GM18505 (cell line): ENCODE measurements around the gene DENND1A.
"Not testable (repeated sequence)": the region's sequence is repeated elsewhere in the genome, so short reads cannot be mapped to it uniquely, and the experiment has no call there.

ENCODE experiments used
- ATAC-seq: cut with Tn5 transposase; IDR thresholded peaks from one replicate; pipeline ENCODE4 v1.9.1; 2021; ENCODE audit not compliant: unreplicated experiment
- POLR2A ChIP-seq: IDR thresholded peaks from 4 replicates; pipeline ENCODE4 v1.6.1; 2011; ENCODE audit warnings: borderline replicate concordance; ENCODE audit not compliant: insufficient read depth, insufficient read length; ENCODE audit errors: extremely low read depth

The DENND1A gene

DNA sequence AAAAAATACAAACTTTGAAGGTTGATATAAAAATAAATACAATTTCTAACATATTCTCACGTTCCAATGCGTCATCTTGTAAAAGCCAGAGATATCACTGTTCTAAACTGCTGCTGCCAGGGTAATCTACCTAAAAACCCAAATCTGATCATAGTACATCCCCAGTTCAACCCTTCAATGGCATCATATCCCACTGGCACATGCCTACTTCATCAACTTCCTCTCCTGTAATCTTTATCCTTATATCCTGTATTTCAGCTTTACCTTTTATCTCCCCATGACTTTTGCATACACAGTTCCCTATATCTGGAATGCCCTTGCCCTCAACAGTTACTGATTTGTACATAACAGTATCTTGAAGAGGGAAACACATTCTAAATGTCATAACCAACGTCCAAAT is 7.5 kb downstream of the DENND1A start:
- TF ChIP-seq POLR2A, result no peak

DNA sequence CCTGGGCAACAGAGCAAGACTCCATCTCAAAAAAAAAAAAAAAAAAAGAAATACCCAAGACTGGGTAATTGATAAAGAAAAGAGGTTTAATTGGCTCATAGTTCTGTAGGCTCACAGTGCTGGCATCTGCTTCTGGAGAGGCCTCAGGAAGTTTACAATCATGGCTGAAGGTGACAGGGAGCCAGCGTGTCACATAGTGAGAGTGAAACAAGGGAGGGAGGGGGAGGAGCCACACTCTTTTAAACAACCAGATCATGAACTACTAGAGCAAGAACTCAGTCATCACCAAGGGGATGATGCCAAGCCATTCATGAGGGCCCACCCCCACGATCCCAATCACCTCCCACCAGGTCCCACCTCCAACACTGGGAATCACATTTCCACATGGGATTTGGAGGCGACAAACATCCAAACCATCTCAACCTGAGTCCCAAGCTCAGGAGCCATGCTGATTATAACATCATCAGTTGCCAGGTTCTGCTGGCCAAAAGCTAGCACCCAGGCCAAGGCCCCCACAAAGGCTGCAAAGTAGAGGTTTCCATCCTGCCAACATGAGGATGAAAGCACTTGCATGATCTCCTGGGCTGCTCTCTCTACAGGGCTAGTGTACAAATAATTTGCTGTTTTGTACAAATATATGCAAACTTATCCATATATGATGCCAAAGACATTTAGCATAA is 15.3 kb downstream of the DENND1A start:
- no peak for TF ChIP-seq POLR2A
- ATAC-seq, result no peak

More for the DNA sequence above, 7.5 kb downstream of the DENND1A start:
- no peak for ATAC-seq

DNA sequence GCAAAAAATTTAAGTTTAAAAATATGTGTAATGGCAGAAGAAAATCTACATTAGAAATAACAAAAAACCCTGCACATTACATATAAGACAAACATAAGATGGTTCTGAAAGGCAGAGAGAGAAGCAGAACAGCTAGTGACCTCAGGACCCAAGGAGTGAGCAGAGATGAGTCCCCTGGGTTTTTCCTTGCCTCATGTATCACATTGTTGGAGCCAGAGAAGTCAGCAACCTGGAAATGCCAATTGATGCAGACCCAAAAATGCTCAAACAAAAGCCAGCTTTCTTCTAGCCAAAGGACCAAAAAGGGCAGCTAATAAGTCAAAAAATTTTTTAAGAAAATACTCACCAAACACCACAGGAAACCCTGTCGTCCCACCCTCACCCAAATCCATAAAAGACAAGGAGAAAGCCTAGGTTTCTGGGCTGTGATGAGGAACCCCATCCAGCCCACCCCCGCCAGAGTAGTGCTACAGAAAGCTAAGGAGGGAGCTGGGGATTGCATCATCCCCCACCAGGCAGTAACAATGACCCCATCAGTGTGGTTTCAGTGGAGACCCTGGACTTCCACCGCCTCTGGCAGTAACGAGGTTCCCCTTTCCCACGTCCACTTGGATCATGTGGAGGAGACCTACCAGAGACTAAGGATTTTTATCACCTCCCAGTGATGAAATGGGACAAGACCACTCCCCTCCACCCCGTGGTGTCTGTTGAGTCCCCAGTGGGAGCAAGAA is 17.6 kb downstream of the DENND1A start:
- no peak for TF ChIP-seq POLR2A

DNA sequence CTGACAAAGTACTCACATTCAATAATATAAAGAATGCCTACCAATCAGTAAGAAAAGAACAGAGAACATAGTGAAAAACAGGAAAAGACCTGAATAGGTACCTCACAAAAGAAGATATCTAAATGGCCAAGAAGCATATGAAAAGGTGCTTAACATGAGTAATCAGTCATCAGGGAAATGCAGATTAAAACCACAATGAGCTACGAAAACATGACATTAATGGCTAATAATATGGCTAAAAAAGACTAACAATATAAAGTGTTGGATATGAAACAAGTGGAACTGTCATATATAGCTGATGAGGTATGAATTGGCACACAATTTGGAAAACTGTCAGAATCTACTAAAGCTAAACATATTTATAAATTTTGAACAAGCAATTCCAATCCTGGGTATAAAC is 18.9 kb downstream of the DENND1A start:
- TF ChIP-seq POLR2A, result no peak
- no peak for ATAC-seq

More for the DNA sequence above, 17.6 kb downstream of the DENND1A start:
- no peak for ATAC-seq

DNA sequence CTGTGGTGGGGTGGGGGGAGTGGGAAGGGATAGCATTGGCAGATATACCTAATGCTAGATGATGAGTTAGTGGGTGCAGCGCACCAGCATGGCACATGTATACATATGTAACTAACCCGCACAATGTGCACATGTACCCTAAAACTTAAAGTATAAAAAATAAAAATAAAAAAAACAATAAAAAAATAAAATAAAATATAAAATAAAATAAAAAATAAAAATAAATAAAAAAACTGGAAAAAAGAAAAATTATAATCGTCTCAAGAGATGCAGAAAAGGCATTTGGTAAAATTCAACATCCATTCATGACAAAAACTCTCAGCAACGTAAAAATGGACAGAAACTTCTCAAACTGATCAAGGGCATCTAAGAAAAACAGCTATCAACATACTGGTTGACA is 20.7 kb downstream of the DENND1A start:
- not testable (repeated sequence) for ATAC-seq

DNA sequence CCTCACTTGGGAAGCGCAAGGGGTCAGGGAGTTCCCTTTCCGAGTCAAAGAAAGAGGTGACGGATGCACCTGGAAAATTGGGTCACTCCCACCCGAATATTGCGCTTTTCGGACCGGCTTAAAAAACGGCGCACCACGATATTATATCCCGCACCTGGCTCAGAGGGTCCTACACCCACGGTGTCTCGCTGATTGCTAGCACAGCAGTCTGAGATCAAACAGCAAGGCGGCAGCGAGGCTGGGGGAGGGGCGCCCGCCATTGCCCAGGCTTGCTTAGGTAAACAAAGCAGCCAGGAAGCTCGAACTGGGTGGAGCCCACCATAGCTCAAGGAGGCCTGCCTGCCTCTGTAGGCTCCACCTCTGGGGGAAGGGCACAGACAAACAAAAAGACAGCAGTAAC is 26.4 kb downstream of the DENND1A start:
- not testable (repeated sequence) for ATAC-seq

DNA sequence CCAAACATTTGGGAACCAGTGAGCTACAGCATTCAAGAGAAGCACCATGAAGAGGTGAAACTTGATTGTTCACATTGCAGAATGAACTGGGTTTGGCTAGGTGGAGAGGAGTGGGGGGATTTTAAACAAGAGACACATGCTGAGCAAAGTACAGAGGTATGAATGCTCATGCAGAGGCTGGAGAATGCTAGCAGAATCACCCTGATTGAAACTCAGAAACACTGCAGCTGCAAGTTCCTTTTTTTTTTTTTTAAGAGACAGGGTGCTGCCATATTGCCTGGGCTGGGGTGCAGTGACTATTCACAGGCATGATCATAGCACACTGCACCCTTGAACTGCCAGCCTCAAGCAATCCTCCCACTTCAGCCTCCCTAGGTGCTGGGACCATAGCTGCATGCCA is 35.1 kb downstream of the DENND1A start:
- TF ChIP-seq POLR2A, result no peak
- ATAC-seq, result no peak

DNA sequence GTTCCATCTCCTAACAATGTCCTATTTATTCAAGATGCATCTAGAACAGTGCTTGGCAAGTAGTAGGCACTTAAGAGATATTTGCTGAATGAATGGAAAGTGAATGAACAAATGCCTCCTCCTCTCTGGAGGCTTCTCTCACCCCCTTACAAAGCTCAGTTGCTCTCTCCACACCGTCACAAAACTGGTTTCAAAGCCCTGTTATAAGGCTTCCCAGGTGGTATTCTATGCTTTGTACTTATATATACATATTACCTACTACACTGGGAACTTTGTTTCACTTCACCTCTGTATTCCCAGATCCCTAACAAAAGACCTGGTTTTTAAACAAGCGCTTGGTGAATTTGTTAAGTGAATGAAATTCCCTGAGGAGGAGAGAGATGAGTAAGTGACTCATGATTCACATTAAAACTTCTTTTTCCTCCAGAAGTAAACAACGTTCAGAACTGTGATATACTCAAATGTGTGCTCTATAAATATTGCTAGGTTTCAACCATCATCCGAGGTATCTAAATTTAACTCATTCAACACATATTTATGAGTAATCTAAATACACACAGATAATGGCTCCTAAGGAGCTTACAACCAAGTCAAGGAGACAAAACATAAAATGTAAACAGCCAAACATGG is 36.0 kb downstream of the DENND1A start:
- no peak for TF ChIP-seq POLR2A
- no peak for ATAC-seq

DNA sequence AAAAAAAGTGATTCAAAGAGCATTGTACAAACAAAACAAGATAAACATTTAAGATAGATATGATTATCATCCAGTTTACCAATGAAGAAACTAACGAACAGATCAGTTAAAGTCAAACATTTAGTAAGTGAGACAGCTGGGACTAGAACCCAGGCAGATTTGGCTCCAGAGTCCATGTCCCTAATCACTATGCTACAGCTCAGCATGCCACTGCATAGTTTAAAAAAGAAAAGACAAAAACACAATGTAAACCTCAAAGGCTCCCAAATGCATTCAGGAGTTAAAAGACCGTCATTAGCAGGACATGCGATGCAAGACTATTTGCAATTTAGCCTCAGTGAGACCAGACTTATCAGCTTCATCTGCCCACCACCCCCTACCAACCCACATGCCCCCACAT is 36.8 kb downstream of the DENND1A start:
- no peak for TF ChIP-seq POLR2A
- no peak for ATAC-seq

DNA sequence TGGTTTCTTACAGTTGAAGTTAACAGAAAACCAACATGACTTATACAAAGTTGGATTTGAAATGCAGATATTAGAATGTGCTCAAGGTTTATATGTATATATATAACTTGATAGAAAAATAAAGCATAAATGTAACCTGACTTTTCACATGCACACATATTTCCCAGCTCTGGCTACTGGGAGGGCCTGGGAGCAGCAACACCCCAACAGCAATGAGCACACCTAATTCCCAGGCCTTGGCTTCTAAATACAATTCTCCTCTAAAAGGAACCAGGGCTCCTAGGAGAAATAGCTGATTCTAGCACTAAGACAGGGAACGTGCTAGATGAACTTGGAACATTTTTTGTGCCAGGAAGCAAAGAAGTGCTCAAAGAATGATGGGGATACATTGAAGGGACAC is 42.1 kb downstream of the DENND1A start:
- TF ChIP-seq POLR2A, result no peak
- ATAC-seq, result no peak

DNA sequence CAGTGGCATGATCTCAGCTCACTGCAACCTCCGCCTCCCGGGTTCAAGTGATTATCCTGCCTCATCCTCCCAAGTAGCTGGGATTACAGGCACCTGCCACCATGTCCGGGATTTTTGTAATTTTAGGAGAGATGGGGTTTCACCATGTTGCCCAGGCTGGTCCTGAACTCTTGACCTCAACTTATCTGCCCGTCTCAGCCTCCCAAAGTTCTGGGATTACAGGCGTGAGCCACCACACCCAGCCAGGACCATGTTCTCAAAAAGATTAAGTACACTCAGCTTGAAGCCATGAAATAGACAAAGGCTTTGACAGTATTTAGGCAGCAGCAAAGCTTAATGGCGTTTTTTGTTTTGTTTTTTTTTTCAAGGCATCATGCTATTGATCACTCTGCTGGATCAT is 44.1 kb downstream of the DENND1A start:
- ATAC-seq, result not testable (repeated sequence)

DNA sequence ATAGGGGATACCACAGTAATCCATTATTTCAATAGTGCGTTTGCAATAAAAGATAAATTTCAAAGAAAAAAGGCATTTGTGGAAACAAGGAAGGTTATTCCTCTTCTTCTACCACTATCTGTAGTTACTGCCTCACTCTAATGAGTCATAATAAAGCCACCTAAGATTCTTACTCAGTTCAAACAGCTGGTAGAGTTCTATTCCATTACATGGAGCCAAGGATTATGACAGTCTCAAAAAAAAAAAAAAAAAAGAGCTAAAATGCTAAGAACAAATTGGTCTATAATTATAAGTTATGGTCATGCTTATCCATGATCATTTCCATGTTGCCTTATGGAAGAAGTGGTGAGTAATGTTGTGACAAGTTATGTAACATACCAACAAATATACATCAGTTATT is 46.3 kb downstream of the DENND1A start:
- ATAC-seq, result no peak
- no peak for TF ChIP-seq POLR2A

DNA sequence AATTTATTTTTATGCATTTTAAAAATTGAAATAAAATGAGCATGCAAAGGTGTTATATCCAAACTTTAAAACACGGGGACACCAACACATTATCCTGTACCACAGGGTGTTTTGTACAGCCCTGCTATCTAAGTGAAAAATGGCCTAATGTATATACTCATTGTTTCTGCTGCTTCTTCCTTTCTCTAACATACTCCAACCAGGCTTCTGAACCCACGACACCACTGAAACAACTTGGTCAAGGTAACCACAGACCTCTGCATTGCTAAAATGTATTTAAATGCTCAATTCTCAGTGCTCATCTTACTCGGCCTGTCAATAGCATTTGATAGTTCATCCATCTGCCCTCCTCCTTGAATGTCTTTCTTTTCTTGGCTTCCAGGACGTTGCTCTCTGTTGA is 48.3 kb downstream of the DENND1A start:
- ATAC-seq, result no peak
- TF ChIP-seq POLR2A, result no peak

DNA sequence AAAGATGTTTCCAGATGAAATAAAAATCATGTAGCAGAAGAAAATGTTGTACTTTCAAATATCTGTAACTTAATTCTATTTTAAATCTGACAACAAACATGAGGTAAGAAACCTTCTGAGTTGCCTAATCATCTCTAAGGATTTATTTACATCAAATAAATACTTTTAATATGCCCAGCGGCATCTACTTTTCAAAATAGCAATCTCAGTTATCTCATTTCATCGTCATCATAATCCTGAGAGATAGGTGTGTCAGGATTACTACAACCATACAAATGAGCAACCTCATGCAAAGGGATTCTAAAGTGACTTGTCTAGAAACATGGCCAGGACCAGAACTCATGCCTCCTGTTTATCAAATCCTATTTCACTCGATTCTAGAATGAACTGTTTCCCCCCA is 49.5 kb downstream of the DENND1A start:
- ATAC-seq, result no peak
- TF ChIP-seq POLR2A, result no peak
